Limb (tissue), 2 donors: ENCODE results near the gene SLC10A7.
A peak's percentile ranks its signal among the peaks of the same experiment; 100 is the strongest.

Experiments
- DNase-seq, 2 donors: peaks; one replicate each; pipeline ENCODE4 v3.0.0-alpha.2; 2016; ENCODE audit errors: extremely low spot score in 2 of 2

SLC10A7 gene, protein sequence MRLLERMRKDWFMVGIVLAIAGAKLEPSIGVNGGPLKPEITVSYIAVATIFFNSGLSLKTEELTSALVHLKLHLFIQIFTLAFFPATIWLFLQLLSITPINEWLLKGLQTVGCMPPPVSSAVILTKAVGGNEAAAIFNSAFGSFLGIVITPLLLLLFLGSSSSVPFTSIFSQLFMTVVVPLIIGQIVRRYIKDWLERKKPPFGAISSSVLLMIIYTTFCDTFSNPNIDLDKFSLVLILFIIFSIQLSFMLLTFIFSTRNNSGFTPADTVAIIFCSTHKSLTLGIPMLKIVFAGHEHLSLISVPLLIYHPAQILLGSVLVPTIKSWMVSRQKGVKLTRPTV

DNA sequence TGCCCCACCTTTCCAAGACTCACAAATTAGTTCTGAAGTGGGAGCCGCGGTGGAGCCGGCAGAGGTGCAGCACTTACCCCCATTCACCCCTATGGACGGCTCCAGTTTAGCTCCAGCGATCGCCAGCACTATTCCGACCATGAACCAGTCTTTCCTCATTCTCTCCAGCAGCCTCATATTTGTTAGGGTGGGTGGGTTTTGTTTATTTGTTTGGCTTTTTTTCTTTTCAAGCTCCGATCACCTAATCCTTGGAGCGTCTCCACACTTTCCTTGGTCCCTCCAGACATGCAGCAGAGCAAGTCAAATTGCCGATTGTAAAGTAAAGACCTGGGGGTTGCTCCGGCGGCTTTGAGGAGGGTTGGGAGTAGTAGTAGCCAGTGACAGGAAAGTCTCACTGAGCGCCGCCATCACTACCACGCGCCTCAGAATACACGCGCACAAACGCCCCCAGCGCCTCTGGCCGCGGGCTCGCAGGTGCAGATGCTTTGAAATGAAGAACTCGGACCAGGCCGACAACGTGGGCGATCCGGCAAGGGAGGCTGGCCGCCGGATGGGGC is at the start of gene SLC10A7:
Gene SLC10A7 (minus strand): TSS at position 400 of the 557 bp plus-strand sequence. CDS start 223 bp downstream, at position 177.
- DNase-seq = peak; percentile 78 to 89

DNA sequence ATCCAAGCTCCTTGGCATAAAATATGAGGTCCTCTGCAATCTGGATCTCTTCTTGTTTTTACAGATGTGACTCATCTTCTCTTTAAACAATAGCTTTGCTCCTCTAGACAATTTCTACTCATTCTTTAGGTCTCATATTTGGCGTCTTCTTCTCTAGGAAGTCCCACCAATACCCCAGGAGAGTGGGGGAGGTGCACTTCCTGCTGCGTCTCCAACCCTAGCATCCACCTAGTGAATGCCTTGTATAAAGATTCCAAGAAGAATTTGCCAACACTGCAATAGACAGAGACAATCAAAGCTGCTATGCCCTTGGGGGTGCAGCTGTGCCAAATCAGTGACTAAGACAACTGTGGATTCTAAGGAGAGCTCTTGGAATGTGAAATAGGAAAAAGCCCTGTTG is 45.7 kb upstream of the SLC10A7 start:
- DNase-seq = no peak

DNA sequence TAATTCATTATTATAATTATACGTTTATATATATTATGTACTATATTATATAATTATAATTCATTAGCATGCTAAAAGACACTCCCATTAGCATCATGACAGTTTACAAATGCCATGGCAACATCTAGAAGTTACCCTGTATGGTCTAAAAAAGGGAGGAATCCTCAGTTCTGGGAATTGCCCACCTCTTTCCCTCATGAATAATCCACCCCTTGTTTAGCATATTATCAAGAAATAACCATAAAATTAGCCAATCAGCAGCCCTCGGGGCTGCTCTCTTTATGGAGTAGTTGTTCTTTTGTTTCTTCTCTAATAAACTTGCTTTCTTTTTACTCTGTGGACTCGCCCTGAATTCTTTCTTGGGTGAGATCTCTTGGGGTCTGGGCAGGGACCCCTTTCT is 42.8 kb upstream of the SLC10A7 start:
- no peak for DNase-seq

DNA sequence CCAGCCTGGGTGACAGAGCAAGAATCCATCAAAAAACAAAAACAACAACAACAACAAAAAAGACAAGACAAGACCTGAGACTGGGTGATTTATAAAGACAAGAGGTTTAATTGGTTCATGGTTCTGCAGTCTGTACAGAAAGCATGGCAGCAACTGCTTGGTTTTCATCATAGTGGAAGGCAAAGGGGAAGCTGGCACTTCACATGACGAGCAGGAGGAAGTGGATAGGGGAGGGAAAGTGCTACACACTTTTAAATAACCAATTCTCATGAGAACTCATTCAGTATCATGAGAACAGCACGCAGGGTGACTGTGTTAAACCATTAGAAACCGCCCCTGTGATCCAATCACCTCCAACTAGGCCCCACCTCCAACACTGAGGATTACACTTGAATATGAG is 28.4 kb upstream of the SLC10A7 start:
- DNase-seq = no peak

DNA sequence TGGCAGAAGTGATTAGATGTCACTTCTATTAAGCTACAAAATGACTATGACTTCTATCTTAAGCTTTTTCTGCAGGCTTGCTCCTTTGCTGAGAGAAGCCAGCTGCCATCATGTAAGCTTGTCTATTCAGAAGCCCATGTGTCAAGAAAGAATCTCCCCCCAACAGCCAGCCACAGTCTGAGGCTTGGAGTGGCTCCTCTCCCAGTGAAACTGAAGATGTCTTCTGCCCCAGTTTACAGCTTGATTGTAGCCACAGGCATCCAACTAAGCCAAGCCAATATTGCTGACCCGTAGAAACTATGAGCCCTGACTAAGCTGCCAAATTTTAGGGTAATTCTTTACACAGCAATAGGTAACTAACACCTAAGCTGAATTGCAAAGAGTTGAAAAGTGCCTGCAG is 26.7 kb upstream of the SLC10A7 start:
- DNase-seq = no peak

DNA sequence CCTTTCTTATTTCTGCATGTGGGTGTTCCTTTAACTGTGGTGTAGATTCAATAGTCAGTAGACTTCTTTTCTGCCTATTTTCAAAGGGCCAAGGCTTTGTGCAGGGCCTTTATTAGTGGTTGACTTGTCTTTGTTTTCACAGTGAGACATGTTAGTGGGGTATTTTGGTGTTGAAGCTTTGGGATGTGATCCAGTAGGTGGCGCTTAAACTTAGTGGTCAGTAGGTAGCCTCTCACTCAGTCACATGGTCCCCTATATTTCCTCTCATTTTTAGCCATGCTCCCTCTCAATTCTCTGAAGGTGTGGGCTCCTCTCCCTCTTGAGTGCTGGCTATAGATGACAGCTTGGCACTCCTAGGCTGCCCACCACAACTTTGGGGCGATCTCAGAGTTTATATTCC is 23.4 kb upstream of the SLC10A7 start:
- DNase-seq = no peak

DNA sequence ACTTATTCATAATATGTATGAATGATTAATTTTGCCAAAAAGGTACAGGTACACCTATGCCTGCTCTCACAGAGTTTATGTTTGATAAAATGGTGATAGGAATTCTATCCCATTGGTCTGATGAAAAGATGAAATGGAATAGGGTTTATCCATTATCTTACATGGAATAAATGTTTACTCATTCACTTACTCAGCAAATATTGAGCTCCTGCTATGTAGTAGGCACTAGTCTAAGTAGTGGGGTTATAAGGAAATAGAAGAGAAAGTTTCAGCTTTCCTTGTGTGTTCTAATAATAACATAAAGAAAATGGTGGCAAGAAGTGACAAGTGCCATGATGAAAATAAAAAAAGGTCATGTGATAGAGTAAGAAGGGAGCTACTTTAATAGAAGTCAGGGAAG is 12.4 kb upstream of the SLC10A7 start:
- no peak for DNase-seq

DNA sequence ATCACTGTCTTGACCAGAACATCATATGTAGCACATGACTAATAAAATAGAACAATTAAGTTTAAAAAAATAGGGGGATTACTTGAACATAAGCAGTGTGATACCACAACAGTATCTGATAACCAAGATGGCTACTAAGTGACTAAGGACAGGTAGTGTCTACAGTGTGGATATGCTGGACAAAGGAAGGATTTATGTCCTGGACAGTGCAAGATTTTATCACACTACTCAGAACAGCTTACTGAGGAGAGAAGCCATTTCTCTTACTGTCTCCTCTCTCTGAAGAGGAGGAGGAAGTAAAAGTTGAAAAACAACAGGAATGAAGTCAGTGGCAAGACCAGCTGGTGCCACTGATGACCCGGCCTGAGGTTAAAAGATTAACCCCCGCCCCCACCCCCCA is 4.0 kb upstream of the SLC10A7 start:
- no peak for DNase-seq

DNA sequence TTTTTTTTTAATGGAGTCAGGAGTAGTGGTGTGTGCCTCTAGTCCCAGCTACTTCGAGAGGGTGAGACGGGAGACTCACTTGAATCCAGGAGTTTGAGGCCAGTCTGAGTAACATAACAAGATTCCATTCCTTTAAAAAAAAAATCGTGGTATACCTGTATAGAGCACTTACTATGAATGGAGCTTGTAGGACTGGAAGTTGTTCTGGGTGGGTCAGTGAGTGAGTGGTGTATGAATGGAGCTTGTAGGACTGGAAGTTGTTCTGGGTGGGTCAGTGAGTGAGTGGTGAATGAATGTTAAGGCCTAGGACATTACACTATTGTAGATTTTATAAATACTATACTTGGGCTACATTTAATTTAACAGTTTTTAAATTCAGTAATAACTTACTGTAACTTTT is 2.9 kb upstream of the SLC10A7 start:
- no peak for DNase-seq

DNA sequence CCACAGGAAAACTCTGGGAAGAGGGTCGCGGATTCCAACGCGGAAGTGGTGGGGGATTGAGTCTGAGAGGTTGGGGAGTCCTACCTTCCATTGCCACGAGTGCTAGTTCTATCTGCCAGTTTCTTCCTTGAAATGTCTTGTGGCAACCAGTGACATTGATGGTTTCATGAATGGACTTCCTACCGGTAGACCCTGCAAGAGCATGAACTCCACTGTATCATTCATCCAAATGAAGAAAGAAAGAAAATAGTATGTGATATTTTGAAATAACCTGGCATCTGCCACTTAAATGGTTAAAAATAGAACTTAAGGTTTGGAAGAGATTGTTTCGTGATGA is 1.1 kb upstream of the SLC10A7 start:
- peak in 1 of 2 donors; percentile 3 for DNase-seq

DNA sequence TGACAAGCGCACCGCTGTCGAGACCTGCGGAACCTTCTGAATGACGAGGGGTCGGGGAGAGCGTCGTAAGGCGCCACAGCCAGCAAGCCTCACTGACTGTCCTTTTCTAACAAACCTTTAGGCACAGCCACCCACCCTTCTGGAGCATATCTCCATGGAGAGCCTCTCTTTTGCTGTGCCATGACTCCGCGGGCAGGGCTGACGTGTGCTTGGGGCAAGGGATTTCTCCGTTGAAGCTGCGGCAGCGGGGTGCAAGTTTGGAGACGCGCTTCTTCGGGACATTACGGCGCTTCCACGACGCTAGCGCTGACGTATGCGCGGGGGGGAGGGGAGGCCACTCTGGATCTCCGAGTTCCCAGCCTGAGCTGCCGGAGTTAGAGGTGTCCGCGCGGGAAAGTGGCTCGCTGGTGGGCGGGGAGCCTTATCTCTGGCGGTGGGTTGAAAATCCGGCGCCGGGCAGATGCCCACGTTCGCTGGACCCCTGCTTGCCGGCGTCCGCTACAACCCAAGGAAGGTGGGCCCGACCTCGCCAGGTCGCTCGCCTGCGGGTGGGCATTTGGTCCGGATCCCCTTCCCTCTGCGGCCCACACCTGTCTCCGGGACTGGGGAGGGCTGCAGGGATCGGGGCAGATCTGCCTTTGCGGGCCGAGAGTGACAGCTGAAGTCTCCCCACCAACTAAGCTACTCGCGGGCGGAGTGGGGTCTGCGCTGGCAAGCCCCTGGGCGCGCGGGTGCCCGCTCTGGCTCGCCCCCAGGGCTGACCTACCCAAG is 543 bp upstream of the SLC10A7 start:
- peak; percentile 88 to 95 for DNase-seq

DNA sequence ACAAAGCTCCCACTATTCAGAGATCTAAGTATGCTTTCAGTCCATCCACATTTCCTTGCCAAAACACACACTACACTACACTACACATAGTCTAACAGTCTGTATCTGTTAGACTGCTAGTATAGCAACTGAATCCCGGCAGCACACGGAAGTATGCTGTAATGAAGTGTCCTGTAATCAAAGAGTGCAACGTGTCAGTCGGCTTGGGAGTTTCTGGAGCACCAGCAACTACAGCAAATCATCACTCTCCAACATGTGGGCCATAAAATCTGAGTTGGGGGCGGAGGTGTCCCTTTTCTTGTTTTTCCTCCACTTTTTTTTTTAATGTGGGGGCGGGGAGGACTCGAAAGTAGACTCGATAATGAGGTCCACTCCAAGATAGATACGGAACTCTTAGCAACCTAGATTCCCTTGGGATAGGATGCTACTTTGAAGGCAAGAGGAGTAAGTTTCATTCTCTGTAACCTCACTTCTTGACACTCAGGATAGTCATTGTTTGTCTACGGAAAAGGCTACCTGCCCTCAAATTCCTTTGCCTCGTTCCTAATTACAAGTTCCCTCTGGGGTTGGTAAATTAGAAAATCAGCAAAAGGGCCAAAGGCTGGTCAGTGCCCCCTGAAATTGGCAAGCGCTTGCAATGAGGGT is 722 bp downstream of the SLC10A7 start:
- peak; percentile 30 to 56 for DNase-seq

DNA sequence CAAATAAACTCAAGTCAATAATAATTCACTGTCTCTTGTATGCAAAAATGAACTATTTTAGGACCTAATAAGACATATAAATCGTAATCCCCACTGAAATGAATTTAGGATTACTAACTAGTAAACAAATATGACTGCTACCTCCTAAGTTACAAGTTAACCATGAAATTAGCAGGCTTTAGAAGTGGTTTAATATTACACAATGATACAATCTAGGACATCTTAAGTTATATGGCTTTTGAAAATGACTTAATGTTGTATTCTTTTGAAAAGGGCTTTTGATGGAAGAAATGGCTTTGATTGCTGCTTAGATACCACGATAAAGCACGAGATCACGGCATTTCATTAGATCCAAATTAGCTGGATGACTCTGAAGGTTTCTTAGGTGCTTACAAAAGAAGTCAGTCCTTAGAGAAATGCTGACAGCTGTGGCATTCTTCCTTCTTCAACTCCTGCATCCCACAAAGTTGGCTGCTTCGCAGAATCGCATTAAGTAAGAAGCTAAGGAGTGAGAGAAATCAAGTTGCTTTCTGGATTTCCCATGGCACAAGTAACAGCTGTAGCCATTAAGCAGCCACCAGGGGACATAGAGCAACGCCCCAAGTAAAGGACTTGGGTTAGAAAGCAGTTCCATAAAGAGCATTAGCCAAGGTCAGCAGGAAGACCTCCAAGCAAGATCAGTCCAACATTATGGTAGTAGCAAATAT is 6.9 kb downstream of the SLC10A7 start:
- DNase-seq = no peak

DNA sequence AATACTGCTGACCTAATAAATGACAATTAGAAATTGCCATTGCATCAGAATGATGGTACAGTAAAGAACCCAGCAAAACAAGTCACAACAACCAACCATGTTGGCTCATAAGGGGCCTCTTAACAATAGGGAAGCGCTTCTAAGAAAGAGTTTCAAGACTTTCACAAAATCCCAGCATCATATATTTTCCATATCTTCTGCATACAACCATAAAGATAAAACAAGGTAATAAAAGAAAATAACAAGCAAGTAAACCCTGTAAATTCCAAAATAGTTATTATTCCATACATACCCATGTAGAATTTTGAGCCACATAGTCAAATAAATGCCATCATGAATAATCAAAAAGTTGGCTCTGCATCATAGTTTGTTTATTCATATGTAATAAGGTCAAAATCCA is 8.2 kb downstream of the SLC10A7 start:
- DNase-seq = no peak

DNA sequence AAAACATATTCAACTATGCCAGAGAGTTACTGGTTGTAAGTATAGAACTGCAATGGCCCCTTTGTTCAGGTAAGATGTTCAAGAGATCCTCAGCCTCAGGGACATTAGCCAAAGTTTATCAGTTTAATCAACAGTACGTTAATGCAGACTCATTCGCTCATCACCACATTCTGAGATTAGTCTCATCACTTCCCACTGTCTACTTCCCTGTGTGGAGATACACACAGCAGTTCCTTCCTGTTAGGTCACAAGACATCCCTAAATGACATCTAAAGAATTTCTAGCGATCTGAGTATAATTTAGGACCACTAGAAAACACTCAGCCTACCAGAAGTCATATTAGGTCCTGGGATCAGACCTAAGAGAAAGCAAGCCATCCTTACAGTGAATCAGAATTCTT is 10.4 kb downstream of the SLC10A7 start:
- DNase-seq = no peak

DNA sequence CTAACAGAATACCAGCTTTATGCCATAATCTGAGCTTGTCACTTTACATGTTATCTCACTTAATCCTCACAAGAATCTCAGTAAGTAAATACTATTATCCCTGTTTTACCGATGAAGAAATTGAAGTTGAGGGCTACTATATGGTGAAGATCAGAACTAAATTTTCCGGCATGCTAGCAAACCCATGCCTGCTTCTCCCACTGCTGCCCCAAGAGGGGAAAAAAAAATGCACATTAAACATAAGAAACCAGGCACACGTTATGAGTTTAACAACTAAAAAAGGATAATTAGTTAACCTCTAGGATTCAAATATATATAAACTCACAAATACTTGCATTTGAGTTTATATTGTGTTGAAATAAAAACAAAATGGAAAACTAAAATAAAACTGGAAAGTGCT is 10.8 kb downstream of the SLC10A7 start:
- DNase-seq = no peak

DNA sequence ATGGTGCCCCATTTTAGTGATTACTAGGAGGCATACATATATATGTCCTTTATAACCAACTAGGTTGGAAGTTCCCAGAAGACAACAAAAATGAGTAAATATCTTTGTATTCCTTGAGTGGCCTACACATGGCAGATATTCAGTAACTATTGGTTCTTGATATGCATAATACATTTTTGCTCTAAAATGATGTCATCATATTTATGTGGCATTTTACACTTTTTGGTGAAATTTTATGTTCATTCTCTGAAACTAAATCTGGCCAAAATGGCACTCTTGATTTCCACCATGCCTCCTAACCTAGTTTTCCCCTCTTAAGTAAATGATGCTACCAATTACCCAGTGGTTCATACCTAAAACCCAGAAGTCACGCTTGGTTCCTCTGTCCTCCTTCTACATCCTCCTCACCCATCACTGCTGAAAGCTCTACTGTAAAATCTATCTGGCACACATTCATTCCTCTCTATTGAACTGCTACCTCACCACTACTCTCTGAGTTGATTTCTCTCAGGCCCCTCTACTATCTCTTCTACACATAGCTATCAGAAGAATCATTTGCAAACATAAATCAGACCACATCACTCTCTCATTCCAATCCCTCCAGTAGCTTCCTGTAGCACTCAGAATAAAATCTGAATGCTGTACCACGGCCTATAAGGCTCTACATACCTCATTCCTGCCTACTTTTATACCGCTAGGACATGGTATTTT is 13.4 kb downstream of the SLC10A7 start:
- no peak for DNase-seq

DNA sequence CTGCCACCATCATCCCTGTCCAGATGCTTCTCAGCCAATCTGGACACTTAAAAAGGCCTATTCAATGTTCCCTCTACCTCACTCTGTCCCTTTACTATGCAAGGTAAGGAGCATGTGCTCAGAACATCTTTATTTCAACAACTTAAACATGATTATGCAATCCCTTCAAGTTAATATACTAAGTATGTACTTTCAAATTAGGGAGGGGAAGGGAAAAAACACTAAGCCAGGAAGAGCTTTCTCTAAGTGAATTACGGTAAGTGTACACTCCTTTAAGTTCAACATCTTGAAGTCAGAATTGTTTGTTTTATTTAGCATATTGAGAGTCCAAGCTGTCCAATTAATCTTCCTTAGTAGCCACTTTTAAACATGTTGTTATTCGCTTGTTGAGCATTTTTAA is 14.1 kb downstream of the SLC10A7 start:
- DNase-seq = no peak

DNA sequence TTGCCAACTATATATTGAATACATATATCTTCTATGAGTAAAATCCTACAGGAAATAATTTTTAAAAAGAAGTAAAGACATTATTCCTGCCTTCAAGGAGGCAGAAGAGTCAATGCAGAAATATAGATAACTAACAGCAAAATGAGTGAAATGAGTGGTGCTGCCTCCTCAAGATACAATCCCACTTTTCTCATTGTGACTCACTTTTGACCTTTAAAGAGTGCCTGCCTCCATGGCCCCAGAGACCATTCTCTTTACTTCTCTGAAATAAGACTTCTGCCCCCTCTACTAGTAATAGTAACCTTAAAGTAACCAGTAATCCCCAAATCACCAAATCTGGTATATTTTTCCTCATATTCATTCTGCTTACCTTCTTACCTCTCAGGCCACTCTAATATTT is 15.5 kb downstream of the SLC10A7 start:
- DNase-seq = no peak

DNA sequence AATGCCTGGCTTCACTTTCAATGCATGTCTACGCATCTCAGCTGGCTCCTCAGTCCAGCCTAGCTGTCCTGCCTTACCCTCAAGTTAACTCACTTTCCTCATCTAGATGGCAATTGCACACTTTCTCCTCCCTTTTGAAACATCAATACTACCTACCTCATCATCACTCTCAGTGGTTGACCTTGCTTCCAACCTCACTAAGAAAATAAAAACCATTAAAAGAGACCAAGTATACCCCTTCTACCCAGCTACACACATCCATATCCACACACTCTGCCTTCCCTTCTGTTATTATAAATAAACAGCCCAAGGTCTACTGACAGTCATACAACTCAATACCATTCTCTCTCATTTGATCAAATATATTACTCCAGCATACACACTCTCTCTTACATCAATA is 21.5 kb downstream of the SLC10A7 start:
- DNase-seq = no peak

DNA sequence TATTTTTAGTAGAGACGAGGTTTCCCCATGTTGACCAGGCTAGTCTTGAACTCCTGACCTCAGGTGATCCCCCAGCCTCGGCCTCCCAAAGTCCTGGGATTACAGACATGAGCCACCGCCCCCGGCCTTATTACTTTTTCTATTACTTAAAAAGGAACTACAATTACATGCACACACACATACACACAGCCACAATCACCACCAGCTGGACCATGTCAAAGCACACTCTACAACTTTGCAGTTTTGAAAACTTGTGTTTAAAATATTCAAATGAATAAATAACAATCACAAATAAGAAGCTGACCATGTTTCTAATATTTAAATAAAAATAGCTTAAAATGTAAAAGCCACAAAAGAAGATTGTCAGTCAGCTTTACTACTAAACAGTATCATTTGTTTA is 23.4 kb downstream of the SLC10A7 start:
- no peak for DNase-seq
